Heart right ventricle (tissue), 16 donors: ENCODE measurements around the gene DBNDD2. TPM values are rescaled to one million over a fixed set of nuclear protein-coding genes. Genes with fewer than 3 reads are reported as not detected.

Experiments
- ATAC-seq, 8 donors: fragments of 200-7000 bp; cut with Tn5 transposase; one replicate each; pipeline ENCODE4 v1.9.1; 2020; ENCODE audit warnings: mild to moderate bottlenecking in 8 of 8, moderate library complexity in 8 of 8, moderate number of reproducible peaks in 1 of 8
- DNase-seq, 2 donors: peaks; one replicate each; pipeline ENCODE4 v3.0.0-alpha.2; 2020
- H3K27ac ChIP-seq, 10 donors: fragments of 200-600 bp; sonication (generic) in 2 of 10; one replicate each; pipeline versions ENCODE4 v1.5.0 to v1.8.0; 2020 to 2022; ENCODE audit warnings: mild to moderate bottlenecking in 3 of 10
- H3K27me3 ChIP-seq, 7 donors: fragments of 200-600 bp; one replicate each; pipeline ENCODE4 v1.8.0; 2021 to 2022; ENCODE audit warnings: mild to moderate bottlenecking in 2 of 7
- H3K36me3 ChIP-seq, 9 donors: fragments of 200-600 bp; sonication (generic) in 1 of 9; one replicate each; pipeline versions ENCODE4 v1.5.0 to v1.8.0; 2020 to 2022; ENCODE audit warnings: mild to moderate bottlenecking in 2 of 9
- H3K4me1 ChIP-seq, 9 donors: fragments of 200-600 bp; sonication (generic) in 1 of 9; one replicate each; pipeline versions ENCODE4 v1.5.0 to v1.8.0; 2020 to 2022; ENCODE audit warnings: mild to moderate bottlenecking in 4 of 9
- H3K4me3 ChIP-seq, 10 donors: fragments of 200-600 bp; sonication (generic) in 2 of 10; one replicate each; pipeline versions ENCODE4 v1.5.0 to v1.8.0; 2020 to 2022; ENCODE audit warnings: mild to moderate bottlenecking in 7 of 10, moderate library complexity in 2 of 10
- H3K9me3 ChIP-seq, 11 donors: fragments of 200-600 bp in 10 of 11; sonication (generic) in 2 of 11; one replicate each; pipeline versions ENCODE4 v1.5.0 to v1.8.0; 2013 to 2022; ENCODE audit warnings: mild to moderate bottlenecking in 2 of 11, control low read depth in 1 of 11, moderate library complexity in 1 of 11
- WGBS, 2 donors: extraction: QIAGEN DNeasy Blood & Tissue Kit; methylation state at CpG; one replicate each; pipeline ENCODE4 v1.1.7; 2013; ENCODE audit warnings: inconsistent platforms in 1 of 2; 5-methylcytosine and 5-hydroxymethylcytosine counted together
- intact Hi-C, 10 donors: fragments of 100-400 bp; cut with DNase I; formaldehyde crosslinking; loops; one replicate each; pipeline versions ENCODE4 v1.11.1 to v1.14.2; 2022
- polyA plus RNA-seq, 2 donors: library from polyadenylated mRNA; stranded (reverse); fragments of 200-250 nt; gene quantifications; one replicate each; pipeline ENCODE4 v1.2.3, GENCODE V29; 2013
- total RNA-seq, 10 donors: library from RNA; stranded (reverse); fragmentation: NEBNext Ultra II Directional in 3 of 10; extraction: Animal tissue kit (Norgen Biotek cat#: 25700) in 3 of 10; gene quantifications; one replicate each; pipeline versions ENCODE4 v1.2.1 to v1.2.4, GENCODE V29; 2021 to 2023
- TF ChIP-seq, protein P1 (sequence below), 9 donors: fragments of 200-600 bp; sonication (generic) in 2 of 9; IDR thresholded peaks; one replicate each; pipeline versions ENCODE4 v1.5.0 to v1.8.0; 2021 to 2022; ENCODE audit warnings: antibody characterized with exemption in 9 of 9, mild to moderate bottlenecking in 5 of 9, moderate library complexity in 1 of 9
- donor health status: Arrhythmogenic right ventricular cardiomyopathy.
- donor health status: ischemic (EF 13 %, LVEDD 7.1; RV severe dilation, severe dysfunction).
- donor health status: healthy with polysubstance abuse.
- donor health status: DM: no; HTN: yes; CAD: no.
- donor health status: DM: no; HTN: no; CAD: no.
- donor health status: ischemic (EF 25% LVEDD 6.9; RV normal size, moderate dysfunction).
- donor health status: ischemic (EF 25% LVEDD 5.7; RV mildly dilated, moderate dysfunction).
- donor health status: healthy.
- donor health status: DM: yes; HTN: yes; CAD: no.
- donor health status: Ischemic cardiomyopathy.
- donor health status: ischemic (EF 35%, LVEDD 5.7; RV mildly dilated, moderate dysfunction).
- donor health status: nonischemic (EF 11% LVEDD 7.7; RV severe dilation, severe dysfunction).
- donor health status: DM: yes; HTN: yes; CAD: no.
- donor health status: PGD.
- donor health status: ischemic (EF 29% LVEDD 5.4; RV normal size, mild dysfunction).
- donor health status: nonischemic (EF 23%, LVEDD 6.1; RV moderate dilation, normal function).

The DBNDD2 gene
- total and polyA plus RNA-seq, 12 donors = 284 to 676 (median 343) TPM

DNA sequence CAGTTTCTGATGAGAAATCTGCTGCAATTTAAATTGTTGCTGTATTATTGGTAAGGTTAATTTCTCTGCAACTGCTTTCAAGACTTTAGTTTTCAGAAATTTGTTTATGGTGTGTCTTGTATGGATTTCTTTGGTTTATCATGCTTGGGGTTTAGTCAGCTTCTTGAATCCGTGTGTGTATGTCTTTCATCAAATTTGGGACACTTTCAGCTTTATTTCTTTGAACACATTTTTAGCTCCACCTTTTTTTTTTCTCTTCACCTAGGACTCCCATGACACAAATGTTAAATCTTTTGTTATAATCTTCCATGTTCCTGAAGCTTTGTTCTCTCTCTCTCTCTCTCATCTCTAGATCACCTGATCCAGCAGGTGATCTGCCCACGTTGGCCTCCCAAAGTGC lies 16.5 kb upstream of the DBNDD2 start:
- Histone ChIP-seq H3K27ac (no peak overlapping the region), H3K4me3 (no peak overlapping the region), H3K4me1 (no peaks in the 10 kb centered on the region), H3K36me3 (peaks cover 0 to 3% (median 0%) of the 10 kb centered on the region in 9 donors), H3K27me3 (no peaks in the 10 kb centered on the region), H3K9me3 (peaks cover 0 to 7% (median 0%) of the 10 kb centered on the region in 11 donors)
- DNase-seq (no peak), ATAC-seq (no peak)
- TF ChIP-seq, protein P1, sequence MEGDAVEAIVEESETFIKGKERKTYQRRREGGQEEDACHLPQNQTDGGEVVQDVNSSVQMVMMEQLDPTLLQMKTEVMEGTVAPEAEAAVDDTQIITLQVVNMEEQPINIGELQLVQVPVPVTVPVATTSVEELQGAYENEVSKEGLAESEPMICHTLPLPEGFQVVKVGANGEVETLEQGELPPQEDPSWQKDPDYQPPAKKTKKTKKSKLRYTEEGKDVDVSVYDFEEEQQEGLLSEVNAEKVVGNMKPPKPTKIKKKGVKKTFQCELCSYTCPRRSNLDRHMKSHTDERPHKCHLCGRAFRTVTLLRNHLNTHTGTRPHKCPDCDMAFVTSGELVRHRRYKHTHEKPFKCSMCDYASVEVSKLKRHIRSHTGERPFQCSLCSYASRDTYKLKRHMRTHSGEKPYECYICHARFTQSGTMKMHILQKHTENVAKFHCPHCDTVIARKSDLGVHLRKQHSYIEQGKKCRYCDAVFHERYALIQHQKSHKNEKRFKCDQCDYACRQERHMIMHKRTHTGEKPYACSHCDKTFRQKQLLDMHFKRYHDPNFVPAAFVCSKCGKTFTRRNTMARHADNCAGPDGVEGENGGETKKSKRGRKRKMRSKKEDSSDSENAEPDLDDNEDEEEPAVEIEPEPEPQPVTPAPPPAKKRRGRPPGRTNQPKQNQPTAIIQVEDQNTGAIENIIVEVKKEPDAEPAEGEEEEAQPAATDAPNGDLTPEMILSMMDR (IDR thresholded peaks at IDR 0.05) = no peak
- intact Hi-C loops = no loop called here
- 56 to 75% methylated on average over 2 of the region's 2 CpGs for WGBS, 2 donors

- H3K4me1 ChIP-seq = no peaks in the 10 kb centered on the region
- peaks cover 0 to 2% (median 0%) of the 10 kb centered on the region in 11 donors for H3K9me3 ChIP-seq
- ATAC-seq (peak in 1 of 8 donors; percentile 52), DNase-seq (no peak)
- 81 to 83% methylated on average over 3 of the region's 3 CpGs for WGBS, 2 donors
- H3K36me3 ChIP-seq = peaks cover 0 to 3% (median 0%) of the 10 kb centered on the region in 9 donors
- no peak overlapping the region for H3K27ac ChIP-seq
- H3K4me3 ChIP-seq = no peak overlapping the region
- intact Hi-C loops = no loop called here
- no peaks in the 10 kb centered on the region for H3K27me3 ChIP-seq
- TF ChIP-seq, protein P1 (IDR thresholded peaks at IDR 0.05) = peak in 4 of 9 donors; percentile 16 to 37 (median 21)
These were observed 15.4 kb upstream of the DBNDD2 start for GRCh38 chr20:45392733-45393132.

DNA sequence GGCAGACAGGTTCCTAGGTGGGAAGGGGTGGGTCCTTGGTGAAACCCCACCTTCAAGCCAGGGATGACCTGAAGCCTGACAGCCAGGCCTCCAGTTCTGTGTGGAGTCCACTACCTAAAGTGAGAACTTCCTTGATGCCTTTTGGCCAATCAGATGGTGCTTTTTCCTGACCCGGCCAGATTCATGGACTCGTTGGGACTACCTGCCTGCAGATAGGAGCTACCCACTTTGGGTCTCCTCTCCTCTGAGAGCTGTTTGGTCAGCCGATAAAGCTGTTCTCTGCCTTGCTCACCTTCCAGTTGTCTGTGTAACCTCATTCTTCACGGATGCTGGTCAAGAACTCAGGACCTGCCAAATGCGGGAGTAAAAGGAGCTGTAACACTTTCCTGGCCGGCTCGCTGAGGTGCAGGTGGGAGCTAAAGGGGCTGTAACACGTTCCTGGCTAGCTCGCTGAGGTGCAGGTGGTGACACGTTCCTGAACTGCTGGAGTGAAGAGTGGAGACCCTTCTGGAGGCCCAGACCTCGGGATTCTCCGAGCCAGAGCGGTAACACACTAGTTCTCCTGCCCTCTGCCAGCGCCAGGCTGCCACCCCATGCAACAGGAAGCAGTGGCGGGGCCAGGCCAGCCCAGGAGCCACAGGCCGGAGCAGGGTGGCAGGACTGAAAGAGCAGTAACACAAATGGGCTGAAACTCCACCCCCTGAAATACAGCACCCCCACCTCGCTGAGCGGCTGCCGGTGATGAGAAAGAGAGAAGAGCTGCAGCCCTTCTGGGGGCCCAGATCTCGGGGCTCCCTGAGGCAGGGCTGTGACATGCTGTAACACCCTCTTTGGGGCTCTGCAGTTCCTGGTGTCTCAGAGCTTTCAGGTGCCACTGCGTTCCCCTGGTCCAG lies 13.6 kb upstream of the DBNDD2 start:
- Histone ChIP-seq H3K27me3 (no peaks in the 10 kb centered on the region), H3K27ac (no peak overlapping the region), H3K4me1 (no peaks in the 10 kb centered on the region), H3K4me3 (no peak overlapping the region), H3K9me3 (peaks cover 0 to 6% (median 0%) of the 10 kb centered on the region in 11 donors), H3K36me3 (peaks cover 0 to 3% (median 0%) of the 10 kb centered on the region in 9 donors)
- DNase-seq (no peak), ATAC-seq (no peak)
- intact Hi-C loops = no loop called here
- TF ChIP-seq, protein P1 (IDR thresholded peaks at IDR 0.05) = no peak
- WGBS, 2 donors = 84 to 87% methylated on average over 21 of the region's 21 CpGs

- ATAC-seq (no peak), DNase-seq (no peak)
- peaks cover 0 to 3% (median 0%) of the 10 kb centered on the region in 9 donors for H3K36me3 ChIP-seq
- intact Hi-C loops = no loop called here
- WGBS, 2 donors = 94% methylated on average over 7 of the region's 7 CpGs
- H3K27ac ChIP-seq = no peak overlapping the region
- no peaks in the 10 kb centered on the region for H3K27me3 ChIP-seq
- H3K4me1 ChIP-seq = no peaks in the 10 kb centered on the region
- TF ChIP-seq, protein P1 (IDR thresholded peaks at IDR 0.05) = no peak
- peaks cover 0 to 8% (median 0%) of the 10 kb centered on the region in 11 donors for H3K9me3 ChIP-seq
- H3K4me3 ChIP-seq = no peak overlapping the region
These were observed 13.0 kb upstream of the DBNDD2 start for GRCh38 chr20:45395114-45395415.
